HUDEP-2 (cell line): Measurements from ENCODE around the gene TUBB1.
"Not testable (repeated sequence)": the region's sequence is repeated elsewhere in the genome, so short reads cannot be mapped to it uniquely, and the experiment has no call there.

ENCODE experiments used
- DNase-seq, 76 experiments: peaks; one replicate each; lab custom pipeline; 2025; ENCODE audit not compliant: unreplicated experiment in 76 of 76; lab: John Stamatoyannopoulos, UW

Gene TUBB1

GRCh38 chr20:59037386-59037785 lies 18.2 kb downstream of the TUBB1 start:
- no peak for DNase-seq

GRCh38 chr20:59039233-59039632 lies 20.0 kb downstream of the TUBB1 start:
- DNase-seq: no peak

- no peak for DNase-seq
Observed at GRCh38 chr20:59040667-59041066, 21.4 kb downstream of the TUBB1 start.

- DNase-seq: not testable (repeated sequence)
Observed at GRCh38 chr20:59041487-59041886, 22.3 kb downstream of the TUBB1 start.

GRCh38 chr20:59042151-59042795 lies 23.0 kb downstream of the TUBB1 start, which contains the start of gene PRELID3B:
Gene PRELID3B (minus strand): TSS chr20:59042786. CDS start chr20:59042730, 56 bp downstream.
- peak in 13 of 76 experiments; percentile 12 to 64 (median 41) for DNase-seq

- DNase-seq: peak in 74 of 76 experiments; percentile 33 to 94 (median 88)
Observed at GRCh38 chr20:59042796-59043631, 23.8 kb downstream of the TUBB1 start.

- DNase-seq: no peak
Observed at GRCh38 chr20:59043698-59044097, 24.5 kb downstream of the TUBB1 start.

GRCh38 chr20:59044295-59044694 lies 25.1 kb downstream of the TUBB1 start:
- DNase-seq: no peak

- no peak for DNase-seq
Observed at GRCh38 chr20:59044796-59045195, 25.6 kb downstream of the TUBB1 start.

GRCh38 chr20:59046862-59047261 lies 27.6 kb downstream of the TUBB1 start:
- no peak for DNase-seq

- peak in 12 of 76 experiments; percentile 7 to 34 (median 14) for DNase-seq
Observed at GRCh38 chr20:59047938-59048680, 28.9 kb downstream of the TUBB1 start.

- DNase-seq: no peak
Observed at GRCh38 chr20:59048681-59049030, 29.4 kb downstream of the TUBB1 start.

GRCh38 chr20:59050437-59050836 lies 31.2 kb downstream of the TUBB1 start:
- no peak for DNase-seq

- no peak for DNase-seq
Observed at GRCh38 chr20:59051666-59052185, 32.5 kb downstream of the TUBB1 start.

- peak in 1 of 76 experiments; percentile 4 for DNase-seq
Observed at GRCh38 chr20:59055302-59055701, 36.1 kb downstream of the TUBB1 start.

- DNase-seq: no peak
Observed at GRCh38 chr20:59062081-59062480, 42.9 kb downstream of the TUBB1 start.

- no peak for DNase-seq
Observed at GRCh38 chr20:59063358-59064213, 44.4 kb downstream of the TUBB1 start.

- DNase-seq: no peak
Observed at GRCh38 chr20:59064214-59064722, 45.0 kb downstream of the TUBB1 start.

- DNase-seq: no peak
Observed at GRCh38 chr20:59068534-59068933, 49.3 kb downstream of the TUBB1 start.

- no peak for DNase-seq
Observed at GRCh38 chr20:59069026-59069425, 49.8 kb downstream of the TUBB1 start.
